HG02642 (cell line): ENCODE data around the gene COBL.

Experiments
- ATAC-seq: cut with Tn5 transposase; IDR thresholded peaks from one replicate; pipeline ENCODE4 v1.9.1; 2021; ENCODE audit warnings: mild to moderate bottlenecking; ENCODE audit not compliant: unreplicated experiment, poor library complexity

COBL gene

GRCh38 chr7:51236470-51237132 lies 80.0 kb downstream of the COBL start:
- no peak for ATAC-seq

GRCh38 chr7:51235593-51236313 lies 80.9 kb downstream of the COBL start:
- ATAC-seq, result no peak

GRCh38 chr7:51234609-51235308 lies 81.8 kb downstream of the COBL start:
- no peak for ATAC-seq

- no peak for ATAC-seq
These were observed 82.5 kb downstream of the COBL start for GRCh38 chr7:51234139-51234538.

GRCh38 chr7:51233374-51233773 lies 83.2 kb downstream of the COBL start:
- ATAC-seq, result no peak

GRCh38 chr7:51230723-51231122 lies 85.9 kb downstream of the COBL start:
- no peak for ATAC-seq

- no peak for ATAC-seq
These were observed 86.3 kb downstream of the COBL start for GRCh38 chr7:51230324-51230625.

- ATAC-seq, result no peak
These were observed 86.8 kb downstream of the COBL start for GRCh38 chr7:51229620-51230323.

GRCh38 chr7:51229106-51229537 lies 87.5 kb downstream of the COBL start:
- no peak for ATAC-seq

GRCh38 chr7:51228386-51228958 lies 88.1 kb downstream of the COBL start:
- no peak for ATAC-seq

- ATAC-seq, result no peak
These were observed 88.7 kb downstream of the COBL start for GRCh38 chr7:51227861-51228260.

GRCh38 chr7:51226916-51227535 lies 89.6 kb downstream of the COBL start:
- ATAC-seq, result no peak

GRCh38 chr7:51226063-51226755 lies 90.4 kb downstream of the COBL start:
- ATAC-seq, result no peak

GRCh38 chr7:51224811-51225595 lies 91.6 kb downstream of the COBL start:
- no peak for ATAC-seq

- no peak for ATAC-seq
These were observed 93.1 kb downstream of the COBL start for GRCh38 chr7:51223505-51223904.

GRCh38 chr7:51222916-51223315 lies 93.7 kb downstream of the COBL start:
- ATAC-seq, result no peak

GRCh38 chr7:51220226-51220625 lies 96.4 kb downstream of the COBL start:
- no peak for ATAC-seq

- ATAC-seq, result no peak
These were observed 97.2 kb downstream of the COBL start for GRCh38 chr7:51219261-51219988.
